Bronchial epithelial cell (primary cell): Measurements from ENCODE around the gene IFFO2. TPM values are rescaled to one million over a fixed set of nuclear protein-coding genes. Genes with fewer than 3 reads are reported as not detected.

ENCODE experiments used
- DNase-seq: peaks from one replicate; pipeline ENCODE4 v3.0.0-alpha.2; 2010; ENCODE audit warnings: low read depth
- FAIRE-seq: peaks from 2 replicates; lab custom pipeline; 2011; peaks lifted over from hg19 to GRCh38; lab: Jason Lieb, UNC
- H3K27me3 ChIP-seq: 2 replicates; pipeline ENCODE4 v1.5.1; 2011; ENCODE audit warnings: low read length; ENCODE audit not compliant: control insufficient read depth, insufficient read depth
- H3K36me3 ChIP-seq: 2 replicates; pipeline ENCODE4 v1.5.1; 2011; ENCODE audit warnings: low read length; ENCODE audit not compliant: control insufficient read depth, insufficient read depth
- H3K4me3 ChIP-seq: 2 replicates; pipeline ENCODE4 v1.5.1; 2011; ENCODE audit warnings: mild to moderate bottlenecking, low read depth, low read length, control low read depth
- total RNA-seq: library from RNA; depleted of rRNA; stranded (reverse); fragments of >200 nt; gene quantifications from 2 replicates; pipeline ENCODE4 v1.2.1, GENCODE V29; 2014
- TF ChIP-seq, protein P1 (sequence below): IDR thresholded peaks from 2 replicates; pipeline ENCODE4 v1.5.1; 2011; ENCODE audit warnings: mild to moderate bottlenecking, moderate library complexity, low read length, control low read depth, inconsistent platforms; ENCODE audit not compliant: insufficient read depth, severe bottlenecking

The IFFO2 gene
- total RNA-seq, 1 donor from 2014 or later, result 11.8 TPM

DNA sequence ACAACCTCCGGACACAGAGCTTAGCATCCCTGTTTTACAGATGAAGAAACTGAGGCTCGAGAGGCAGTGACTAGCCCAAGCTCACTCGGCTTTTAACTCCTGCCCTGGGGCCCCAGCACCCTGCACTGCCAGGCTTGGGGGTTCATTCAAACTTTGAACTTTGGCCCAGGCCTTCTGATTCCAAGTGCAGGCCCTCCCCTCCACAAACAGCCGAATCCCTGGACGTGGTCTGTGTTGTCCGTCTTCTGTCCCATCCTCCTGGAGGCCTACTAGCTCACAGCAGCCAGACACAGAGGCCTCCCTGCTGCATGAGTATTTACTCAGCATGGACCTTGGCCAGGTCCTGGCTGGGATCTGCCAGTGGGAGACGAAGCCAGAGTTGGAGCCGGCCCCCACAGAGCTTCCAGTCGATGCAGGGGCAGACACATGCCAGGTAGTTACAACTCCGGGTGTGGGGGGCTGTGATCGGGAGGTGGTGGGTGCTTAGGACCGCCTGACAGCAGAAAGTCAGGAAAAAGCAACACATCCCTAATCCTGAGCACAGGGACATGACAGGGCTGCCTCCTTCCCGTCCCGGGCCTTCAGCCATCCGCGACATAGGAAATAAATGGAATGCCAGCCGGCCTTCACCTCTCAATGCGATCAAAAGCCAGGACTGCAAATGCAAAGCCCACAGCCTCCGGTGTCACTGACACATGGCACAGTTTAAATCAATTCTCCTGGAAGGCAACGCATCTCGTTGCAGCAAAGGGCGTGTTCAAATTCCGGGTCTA, 7.4 kb downstream of the IFFO2 start:
- no peak for FAIRE-seq
- H3K4me3 ChIP-seq, result no peak overlapping the region
- peaks cover 3% of the 10 kb centered on the region for H3K36me3 ChIP-seq
- H3K27me3 ChIP-seq, result no peaks in the 10 kb centered on the region
- DNase-seq, result no peak
- TF ChIP-seq, protein P1, sequence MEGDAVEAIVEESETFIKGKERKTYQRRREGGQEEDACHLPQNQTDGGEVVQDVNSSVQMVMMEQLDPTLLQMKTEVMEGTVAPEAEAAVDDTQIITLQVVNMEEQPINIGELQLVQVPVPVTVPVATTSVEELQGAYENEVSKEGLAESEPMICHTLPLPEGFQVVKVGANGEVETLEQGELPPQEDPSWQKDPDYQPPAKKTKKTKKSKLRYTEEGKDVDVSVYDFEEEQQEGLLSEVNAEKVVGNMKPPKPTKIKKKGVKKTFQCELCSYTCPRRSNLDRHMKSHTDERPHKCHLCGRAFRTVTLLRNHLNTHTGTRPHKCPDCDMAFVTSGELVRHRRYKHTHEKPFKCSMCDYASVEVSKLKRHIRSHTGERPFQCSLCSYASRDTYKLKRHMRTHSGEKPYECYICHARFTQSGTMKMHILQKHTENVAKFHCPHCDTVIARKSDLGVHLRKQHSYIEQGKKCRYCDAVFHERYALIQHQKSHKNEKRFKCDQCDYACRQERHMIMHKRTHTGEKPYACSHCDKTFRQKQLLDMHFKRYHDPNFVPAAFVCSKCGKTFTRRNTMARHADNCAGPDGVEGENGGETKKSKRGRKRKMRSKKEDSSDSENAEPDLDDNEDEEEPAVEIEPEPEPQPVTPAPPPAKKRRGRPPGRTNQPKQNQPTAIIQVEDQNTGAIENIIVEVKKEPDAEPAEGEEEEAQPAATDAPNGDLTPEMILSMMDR, result no peak

DNA sequence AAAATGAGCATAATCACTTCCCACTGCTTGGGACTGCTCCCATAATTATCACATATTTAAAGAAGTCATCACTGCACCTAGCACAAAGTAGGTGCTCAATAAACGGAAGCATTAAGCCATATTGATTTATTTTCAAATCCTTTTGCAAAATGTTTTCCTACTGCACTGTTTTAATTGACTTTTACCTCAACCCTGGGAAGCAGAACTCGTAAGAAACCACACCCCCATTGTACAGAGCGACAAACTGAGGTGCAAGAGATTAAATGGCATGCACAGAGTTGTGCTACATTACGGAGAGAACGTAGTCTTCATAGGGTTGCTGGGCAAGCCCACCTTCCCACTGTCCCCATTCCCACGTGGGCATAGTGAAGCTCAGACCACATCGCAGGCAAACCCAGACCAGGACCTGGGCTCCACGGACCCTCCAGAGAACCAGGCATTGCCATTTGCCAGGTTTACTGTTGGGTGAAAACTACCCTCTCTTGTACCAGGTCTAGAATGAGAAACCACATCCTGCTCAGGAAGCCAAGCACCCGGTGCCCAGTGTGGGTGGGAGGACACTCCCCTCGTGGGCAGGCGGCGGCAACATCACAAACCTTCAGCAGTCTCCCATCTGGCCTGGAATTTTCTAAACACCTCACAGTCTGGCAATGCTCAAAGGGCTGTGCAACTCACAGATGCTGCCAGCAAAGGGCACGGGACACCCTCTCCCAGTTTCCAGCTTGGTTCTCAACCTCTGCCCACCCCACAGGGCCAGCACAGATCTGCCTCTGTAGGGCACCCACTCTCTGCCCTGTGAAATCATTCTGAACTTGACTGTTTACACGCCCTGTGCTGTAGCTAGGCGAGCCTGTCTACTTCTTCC, 8.2 kb downstream of the IFFO2 start:
- H3K4me3 ChIP-seq, result no peak overlapping the region
- DNase-seq (peak; percentile 65), FAIRE-seq (no peak)
- TF ChIP-seq, protein P1, result no peak
- H3K36me3 ChIP-seq, result peaks cover 2% of the 10 kb centered on the region
- no peaks in the 10 kb centered on the region for H3K27me3 ChIP-seq

DNA sequence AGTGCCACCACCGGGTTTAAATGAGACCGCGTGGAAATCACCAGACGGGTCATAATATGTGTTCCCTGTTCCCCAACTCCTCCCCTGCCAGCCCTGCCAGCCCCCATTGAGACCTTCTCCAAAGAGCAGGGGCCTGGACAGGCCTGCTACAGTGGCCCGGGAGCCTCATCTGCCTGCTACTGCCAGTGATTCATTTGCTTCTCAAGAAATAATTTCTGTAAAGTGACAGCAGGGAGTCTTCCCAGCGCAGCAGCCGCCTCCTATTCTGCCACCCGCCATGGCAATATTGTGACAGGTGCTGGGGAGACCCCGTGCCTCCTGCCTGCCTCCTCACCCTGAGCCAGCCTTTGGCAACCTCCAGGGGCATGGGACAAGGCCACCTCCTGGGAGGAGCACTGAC, 8.9 kb downstream of the IFFO2 start:
- Histone ChIP-seq H3K4me3 (no peak overlapping the region), H3K36me3 (peaks cover 2% of the 10 kb centered on the region), H3K27me3 (no peaks in the 10 kb centered on the region)
- FAIRE-seq (no peak), DNase-seq (no peak)
- TF ChIP-seq, protein P1, result no peak

DNA sequence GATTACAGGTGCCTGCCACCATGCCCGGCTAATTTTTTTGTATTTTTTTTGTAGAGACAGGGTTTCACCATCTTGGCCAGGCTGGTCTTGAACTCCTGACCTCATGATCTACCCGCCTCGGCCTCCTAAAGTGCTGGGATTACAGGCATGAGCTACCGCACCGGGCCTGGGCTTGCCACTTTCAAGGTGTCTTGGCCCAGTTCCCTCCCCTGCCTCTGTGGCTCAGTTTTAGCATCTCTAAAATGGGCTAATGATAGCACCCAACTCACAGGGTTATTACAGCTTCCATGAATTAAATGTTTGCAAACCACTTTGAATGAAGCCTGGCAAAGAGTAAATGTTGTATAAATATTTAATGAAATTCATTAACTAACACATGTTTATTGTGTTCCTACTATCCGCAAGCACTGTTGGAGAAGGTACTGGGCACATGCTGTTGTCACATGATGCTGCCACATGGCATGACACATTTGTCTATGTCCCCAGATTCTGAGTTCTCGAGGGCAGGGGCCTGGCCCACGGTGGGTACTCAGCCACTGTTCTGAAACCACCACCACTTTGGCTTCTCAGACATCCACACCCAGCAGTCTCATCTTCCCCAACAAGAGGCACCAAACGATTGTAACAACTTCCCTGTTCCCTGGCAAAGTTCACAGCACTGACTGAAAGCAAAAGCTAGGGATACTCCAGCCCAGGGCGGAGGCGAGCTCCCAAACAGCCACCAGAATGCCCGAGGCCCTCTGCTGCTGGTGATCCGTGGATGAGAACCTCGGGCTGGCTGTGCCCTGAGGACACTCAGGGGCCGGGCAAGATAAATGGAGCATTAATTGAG, 9.7 kb downstream of the IFFO2 start:
- Histone ChIP-seq H3K36me3 (peaks cover 2% of the 10 kb centered on the region), H3K27me3 (no peaks in the 10 kb centered on the region), H3K4me3 (no peak overlapping the region)
- FAIRE-seq (no peak), DNase-seq (no peak)
- TF ChIP-seq, protein P1, result no peak

DNA sequence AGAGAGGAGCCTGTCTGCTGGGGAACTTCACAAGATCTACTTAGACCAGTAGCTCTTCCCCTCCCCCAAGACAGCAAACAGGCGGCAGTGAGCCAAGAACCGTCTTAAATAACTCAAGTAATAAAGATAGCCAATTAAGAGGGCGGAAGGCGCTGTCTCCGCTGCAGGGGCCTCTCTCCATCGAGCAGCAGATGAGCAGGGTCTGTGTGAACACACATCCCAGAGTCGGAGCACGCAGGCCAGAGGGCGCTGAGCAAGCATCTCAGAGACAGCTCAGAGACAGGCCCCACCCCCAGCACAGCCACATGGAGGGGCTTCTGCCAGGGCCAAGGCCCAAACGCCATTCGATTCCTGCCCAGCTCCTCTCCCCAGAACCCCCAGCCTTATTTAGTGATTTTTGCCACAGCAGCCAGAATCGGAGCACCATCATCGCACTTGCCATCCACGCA, 11.1 kb downstream of the IFFO2 start:
- Histone ChIP-seq H3K36me3 (peaks cover 2% of the 10 kb centered on the region), H3K4me3 (no peak overlapping the region), H3K27me3 (no peaks in the 10 kb centered on the region)
- TF ChIP-seq, protein P1, result no peak
- no peak for DNase-seq
- no peak for FAIRE-seq
